ENCODE data around the gene ARAF. TPM values are rescaled to one million over a fixed set of nuclear protein-coding genes. Genes with fewer than 3 reads are reported as not detected.
"Not testable (repeated sequence)": the region's sequence is repeated elsewhere in the genome, so short reads cannot be mapped to it uniquely, and the experiment has no call there.

The ARAF gene
- total RNA-seq, 1 experiment from 2014 or later, result 20.5 TPM

DNA sequence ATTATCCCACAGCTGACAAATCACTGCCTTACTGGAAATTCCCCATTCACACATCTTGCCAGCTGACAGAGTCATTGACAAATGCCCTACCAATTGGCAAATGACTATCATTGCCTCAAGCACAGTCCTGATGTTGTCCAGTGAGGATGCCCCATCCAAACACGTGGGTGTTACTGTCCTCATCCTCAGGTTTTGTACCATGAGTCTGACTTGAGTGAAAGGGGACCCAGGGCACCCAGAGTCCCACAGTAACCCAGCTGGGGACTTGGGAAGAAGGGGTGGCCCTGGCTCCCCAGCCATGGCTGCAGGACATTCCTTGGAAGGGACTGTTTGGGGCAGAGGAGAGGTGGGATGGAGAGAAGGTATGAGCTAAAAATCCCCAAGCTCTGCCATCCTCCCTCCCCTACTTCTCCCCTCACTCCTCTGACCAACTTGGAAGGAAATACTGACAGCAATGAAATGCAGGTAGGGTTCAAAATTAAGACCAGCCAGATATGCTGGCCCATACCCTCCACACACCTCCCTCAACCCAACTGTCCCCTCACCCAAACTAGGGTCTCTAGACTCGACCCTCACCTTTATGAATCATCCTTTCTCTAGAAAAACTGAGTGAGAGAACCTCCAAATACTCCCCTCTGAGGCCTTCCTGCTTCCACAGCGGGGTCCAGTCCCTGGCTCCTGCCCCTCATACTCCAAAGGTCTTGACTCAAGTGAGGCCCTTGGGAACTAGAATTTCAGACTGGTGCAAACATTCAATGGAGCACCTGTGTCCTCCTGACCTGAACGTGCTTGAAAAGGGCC, 26.3 kb downstream of the ARAF start:
- DNase-seq, result no peak
- H3K27me3 ChIP-seq, result no peaks in the 10 kb centered on the region
- H3K4me1 ChIP-seq, result no peaks in the 10 kb centered on the region
- no peaks in the 10 kb centered on the region for H3K9me3 ChIP-seq (replicated peaks)
- H3K4me3 ChIP-seq, result no peak overlapping the region
- no peaks in the 10 kb centered on the region for H3K36me3 ChIP-seq
- no peak overlapping the region for H3K27ac ChIP-seq

DNA sequence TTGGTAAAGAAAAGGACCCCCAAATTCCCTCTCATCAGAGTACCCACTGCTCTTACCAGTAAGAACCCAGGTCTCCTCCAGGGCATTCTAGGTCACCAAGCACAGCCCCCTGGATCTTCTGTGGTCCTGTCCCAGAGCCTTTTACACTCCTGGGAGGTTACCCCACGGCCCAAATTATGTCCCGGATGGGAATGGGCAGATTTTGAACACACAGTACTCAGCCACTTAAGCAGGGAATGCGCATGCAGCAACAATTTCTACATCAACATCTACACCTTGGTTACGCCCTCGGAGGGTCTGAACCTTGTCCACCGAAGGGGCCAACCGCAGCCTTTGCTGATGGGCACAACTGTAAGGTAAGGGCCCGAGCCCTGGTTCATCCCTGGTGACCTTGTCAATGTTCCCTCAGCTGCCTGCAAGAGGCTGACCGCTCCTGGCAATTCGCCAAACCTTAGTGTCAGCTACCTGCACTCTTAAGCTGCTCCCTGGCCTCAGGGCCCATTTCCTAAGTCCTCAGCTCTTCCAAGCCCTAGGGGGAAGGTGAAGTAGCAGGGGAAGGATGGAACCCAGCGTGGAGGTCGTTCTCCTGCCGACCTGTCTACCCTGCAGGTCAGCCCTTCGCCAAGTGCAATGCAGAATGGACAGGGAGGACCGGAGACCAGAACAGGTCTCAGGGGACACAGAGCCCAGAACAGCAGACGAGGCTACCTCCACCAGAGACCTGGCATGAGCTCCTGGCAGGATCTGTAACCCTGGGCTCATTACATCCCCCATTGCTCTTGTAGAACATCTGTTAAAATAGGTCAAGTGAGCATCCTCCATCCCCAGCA, 27.1 kb downstream of the ARAF start:
- no peak for DNase-seq
- no peaks in the 10 kb centered on the region for H3K9me3 ChIP-seq (replicated peaks)

GRCh38 chrX:47590984-47591383, 30.0 kb downstream of the ARAF start:
- no peak for DNase-seq
- no peaks in the 10 kb centered on the region for H3K36me3 ChIP-seq
- H3K4me3 ChIP-seq, result no peak overlapping the region
- no peak overlapping the region for H3K27ac ChIP-seq
- no peaks in the 10 kb centered on the region for H3K9me3 ChIP-seq (replicated peaks)
- no peaks in the 10 kb centered on the region for H3K27me3 ChIP-seq
- no peaks in the 10 kb centered on the region for H3K4me1 ChIP-seq

More for the DNA sequence above, 27.1 kb downstream of the ARAF start:
- H3K27ac ChIP-seq, result no peak overlapping the region
- H3K27me3 ChIP-seq, result no peaks in the 10 kb centered on the region
- no peaks in the 10 kb centered on the region for H3K36me3 ChIP-seq
- no peaks in the 10 kb centered on the region for H3K4me1 ChIP-seq
- no peak overlapping the region for H3K4me3 ChIP-seq

DNA sequence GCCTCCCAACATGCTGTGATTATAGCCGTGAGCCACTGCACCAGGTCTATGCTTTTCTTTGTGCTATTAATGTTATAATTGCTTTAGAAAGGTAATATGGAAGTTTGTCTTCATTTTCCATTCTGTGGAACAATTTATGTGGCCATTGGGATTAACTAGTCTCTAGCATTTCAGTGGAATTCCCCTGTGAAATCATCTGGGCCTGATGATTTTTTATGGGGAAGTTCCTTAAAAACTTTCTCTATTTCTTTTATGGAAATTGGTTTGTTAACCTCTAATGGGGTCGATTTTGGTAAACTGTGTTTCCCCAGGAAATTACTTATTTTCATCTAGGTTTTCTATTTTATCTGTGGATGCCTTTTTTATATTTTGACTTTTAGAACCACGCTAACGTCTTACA, 32.5 kb downstream of the ARAF start:
- H3K4me1 ChIP-seq, result no peaks in the 10 kb centered on the region
- H3K27me3 ChIP-seq, result no peaks in the 10 kb centered on the region
- H3K27ac ChIP-seq, result no peak overlapping the region
- H3K36me3 ChIP-seq, result no peaks in the 10 kb centered on the region
- no peak for DNase-seq
- no peak overlapping the region for H3K4me3 ChIP-seq
- H3K9me3 ChIP-seq (replicated peaks), result no peaks in the 10 kb centered on the region

DNA sequence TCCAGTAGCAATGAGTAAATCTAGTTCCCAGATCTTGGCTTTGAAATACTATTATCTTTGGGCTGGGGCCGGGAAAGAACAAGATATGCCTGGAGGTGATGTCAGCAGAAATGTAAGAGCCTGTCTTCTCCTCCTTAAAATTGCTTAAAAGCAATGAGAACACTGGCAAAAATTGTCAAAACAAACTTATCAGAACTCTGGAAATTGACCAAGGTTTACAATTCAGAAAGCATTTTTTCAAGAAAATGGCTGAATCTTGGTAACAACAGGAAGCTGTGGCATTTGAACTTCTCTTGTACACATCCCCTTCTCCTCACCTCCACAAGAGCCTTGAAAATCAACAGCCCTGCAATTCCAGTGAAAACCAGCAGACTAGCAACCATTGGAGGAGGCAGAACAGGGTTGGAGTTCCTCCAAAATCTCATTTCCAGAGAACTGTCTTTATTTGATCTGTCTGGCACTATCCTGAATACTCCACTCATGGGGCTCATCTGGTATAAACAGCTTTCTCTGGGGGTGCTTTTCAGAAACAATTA, 34.8 kb downstream of the ARAF start:
- Histone ChIP-seq H3K36me3 (no peaks in the 10 kb centered on the region), H3K27ac (no peak overlapping the region), H3K4me3 (no peak overlapping the region), H3K27me3 (no peaks in the 10 kb centered on the region), H3K9me3 (replicated peaks) (no peaks in the 10 kb centered on the region), H3K4me1 (no peaks in the 10 kb centered on the region)
- DNase-seq, result no peak

DNA sequence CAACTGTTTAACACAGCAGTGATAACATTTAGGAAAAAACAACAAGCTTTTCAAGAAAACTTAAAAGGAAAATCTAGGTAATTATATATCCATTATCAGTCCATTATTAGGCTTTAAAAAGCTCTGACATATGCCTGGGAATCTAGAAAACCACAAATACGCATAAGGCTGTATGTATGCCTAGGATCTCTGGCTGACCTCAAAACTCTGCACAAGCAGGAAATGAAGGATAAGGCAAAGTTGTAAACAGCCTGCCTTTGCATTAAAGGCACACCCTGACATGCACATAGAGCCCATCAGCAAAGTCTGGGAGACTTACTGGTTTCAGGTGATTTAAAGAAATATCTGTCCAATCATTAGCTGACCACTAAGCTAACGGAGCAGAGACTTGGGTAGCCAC, 35.3 kb downstream of the ARAF start:
- Histone ChIP-seq H3K27ac (no peak overlapping the region), H3K36me3 (no peaks in the 10 kb centered on the region), H3K4me1 (no peaks in the 10 kb centered on the region), H3K4me3 (no peak overlapping the region), H3K9me3 (replicated peaks) (no peaks in the 10 kb centered on the region), H3K27me3 (no peaks in the 10 kb centered on the region)
- DNase-seq, result no peak

GRCh38 chrX:47597222-47597621, 36.2 kb downstream of the ARAF start:
- H3K9me3 ChIP-seq (replicated peaks), result no peaks in the 10 kb centered on the region
- no peak overlapping the region for H3K27ac ChIP-seq
- H3K36me3 ChIP-seq, result no peaks in the 10 kb centered on the region
- DNase-seq, result no peak
- no peaks in the 10 kb centered on the region for H3K4me1 ChIP-seq
- H3K27me3 ChIP-seq, result no peaks in the 10 kb centered on the region
- H3K4me3 ChIP-seq, result no peak overlapping the region

- not testable (repeated sequence) for H3K27ac ChIP-seq; DNase-seq; H3K9me3 ChIP-seq (replicated peaks); H3K36me3 ChIP-seq; H3K27me3 ChIP-seq; H3K4me1 ChIP-seq; H3K4me3 ChIP-seq
Measured at GRCh38 chrX:47603125-47603524, 42.1 kb downstream of the ARAF start.

- Histone ChIP-seq H3K4me1 (no peaks in the 10 kb centered on the region), H3K4me3 (no peak overlapping the region), H3K9me3 (replicated peaks) (no peaks in the 10 kb centered on the region), H3K36me3 (no peaks in the 10 kb centered on the region), H3K27me3 (no peaks in the 10 kb centered on the region), H3K27ac (no peak overlapping the region)
- no peak for DNase-seq
Measured at GRCh38 chrX:47605024-47605423, 44.0 kb downstream of the ARAF start.

DNA sequence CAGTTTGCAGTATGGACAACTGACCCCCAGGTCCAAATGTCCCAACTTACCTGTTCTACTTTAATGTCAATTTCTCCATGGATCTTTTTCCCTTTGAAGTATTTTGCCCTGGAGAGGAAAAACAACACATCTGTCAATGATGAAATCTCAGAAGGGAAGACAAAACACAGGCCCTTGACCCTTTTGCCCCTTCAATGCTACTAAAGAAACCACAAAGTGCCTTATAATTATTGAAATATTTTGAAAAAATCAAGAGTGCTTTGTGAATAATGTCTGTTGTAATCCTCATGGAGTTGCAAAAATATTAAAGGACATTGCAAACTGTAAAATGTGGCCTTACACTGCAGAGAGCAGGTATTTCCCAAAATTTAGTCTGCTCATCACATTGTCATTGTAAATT, 46.1 kb downstream of the ARAF start:
- Histone ChIP-seq H3K4me3 (no peak overlapping the region), H3K36me3 (no peaks in the 10 kb centered on the region), H3K9me3 (replicated peaks) (no peaks in the 10 kb centered on the region), H3K27me3 (no peaks in the 10 kb centered on the region), H3K27ac (no peak overlapping the region), H3K4me1 (no peaks in the 10 kb centered on the region)
- DNase-seq, result no peak

GRCh38 chrX:47608130-47608810, 47.3 kb downstream of the ARAF start:
- H3K36me3 ChIP-seq, result no peaks in the 10 kb centered on the region
- no peaks in the 10 kb centered on the region for H3K4me1 ChIP-seq
- H3K27me3 ChIP-seq, result no peaks in the 10 kb centered on the region
- no peak overlapping the region for H3K4me3 ChIP-seq
- no peak for DNase-seq
- no peaks in the 10 kb centered on the region for H3K9me3 ChIP-seq (replicated peaks)
- no peak overlapping the region for H3K27ac ChIP-seq

DNA sequence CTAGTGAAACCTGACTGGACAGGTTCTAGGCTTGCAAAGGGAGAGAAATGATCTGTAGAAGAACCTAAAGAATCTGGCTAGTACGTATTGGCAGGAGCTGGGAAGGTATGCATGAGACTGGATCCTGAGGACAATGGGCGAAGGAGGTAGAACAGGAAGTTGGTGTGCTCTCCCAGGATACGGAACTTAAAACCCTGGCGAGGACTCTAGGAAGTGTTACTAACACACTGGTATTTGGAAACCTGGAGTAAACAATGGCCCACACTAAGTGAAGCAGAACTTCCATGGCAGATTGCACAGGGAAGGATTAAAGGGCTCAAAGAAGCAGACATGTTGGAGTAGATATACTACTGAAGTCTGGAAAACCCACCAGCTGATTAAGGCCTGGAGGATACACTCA, 49.5 kb downstream of the ARAF start:
- H3K27ac ChIP-seq, result no peak overlapping the region
- H3K27me3 ChIP-seq, result no peaks in the 10 kb centered on the region
- DNase-seq, result no peak
- H3K9me3 ChIP-seq (replicated peaks), result no peaks in the 10 kb centered on the region
- H3K4me3 ChIP-seq, result no peak overlapping the region
- H3K36me3 ChIP-seq, result no peaks in the 10 kb centered on the region
- no peaks in the 10 kb centered on the region for H3K4me1 ChIP-seq

DNA sequence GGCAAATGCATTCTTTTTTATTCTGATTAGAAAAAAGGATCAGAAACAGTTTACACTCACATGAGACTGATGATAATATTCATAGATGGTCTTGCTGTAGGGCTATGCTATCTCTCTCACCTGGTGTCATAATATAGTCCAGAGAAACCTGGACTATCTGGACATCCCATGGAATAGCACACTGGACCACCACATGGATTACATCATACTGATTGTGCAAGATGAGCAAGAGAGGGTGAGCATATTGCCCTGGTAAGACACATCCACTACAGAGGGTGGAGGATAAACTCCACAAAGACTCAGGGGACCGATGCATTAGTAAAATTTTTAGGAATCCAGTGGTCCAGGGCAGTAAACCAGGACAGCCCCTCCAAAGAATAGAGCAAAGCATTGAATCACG, 50.5 kb downstream of the ARAF start:
- DNase-seq, result no peak
- H3K36me3 ChIP-seq, result no peaks in the 10 kb centered on the region
- no peak overlapping the region for H3K27ac ChIP-seq
- no peaks in the 10 kb centered on the region for H3K9me3 ChIP-seq (replicated peaks)
- H3K4me1 ChIP-seq, result no peaks in the 10 kb centered on the region
- H3K4me3 ChIP-seq, result no peak overlapping the region
- H3K27me3 ChIP-seq, result no peaks in the 10 kb centered on the region

GRCh38 chrX:47611926-47612325, 50.9 kb downstream of the ARAF start:
- no peak overlapping the region for H3K4me3 ChIP-seq
- no peak for DNase-seq
- no peaks in the 10 kb centered on the region for H3K9me3 ChIP-seq (replicated peaks)
- H3K4me1 ChIP-seq, result no peaks in the 10 kb centered on the region
- no peaks in the 10 kb centered on the region for H3K36me3 ChIP-seq
- no peak overlapping the region for H3K27ac ChIP-seq
- H3K27me3 ChIP-seq, result no peaks in the 10 kb centered on the region

GRCh38 chrX:47612418-47612817, 51.4 kb downstream of the ARAF start:
- no peaks in the 10 kb centered on the region for H3K36me3 ChIP-seq
- no peak for DNase-seq
- H3K9me3 ChIP-seq (replicated peaks), result no peaks in the 10 kb centered on the region
- H3K27ac ChIP-seq, result no peak overlapping the region
- no peaks in the 10 kb centered on the region for H3K4me1 ChIP-seq
- H3K4me3 ChIP-seq, result no peak overlapping the region
- H3K27me3 ChIP-seq, result no peaks in the 10 kb centered on the region
